Measurements from ENCODE around the gene TRPM6. TPM values are rescaled to one million over a fixed set of nuclear protein-coding genes. Genes with fewer than 3 reads are reported as not detected.

The TRPM6 gene
- total and polyA plus RNA-seq, 2 experiments from 2014 or later: 0.23 to 0.87 TPM

- H2AFZ ChIP-seq: no peak overlapping the region
- Mint-ChIP-seq H3K4me1 (no peaks in the 10 kb centered on the region), H3K27ac (no peak overlapping the region), H3K4me3 (no peak overlapping the region), H3K36me3 (ENCODE audit: low read depth) (no peaks in the 10 kb centered on the region), H3K27me3 (ENCODE audit: insufficient read depth, low read depth, poor library complexity) (no peaks in the 10 kb centered on the region), H3K9me3 (no peaks in the 10 kb centered on the region)
- H3K4me2 ChIP-seq: no peak overlapping the region
- no peaks in the 10 kb centered on the region for H3K79me2 ChIP-seq (replicated peaks; ENCODE audit: insufficient read depth)
- H3K36me3 ChIP-seq (ENCODE audit: insufficient read depth): no peaks in the 10 kb centered on the region
- no peaks in the 10 kb centered on the region for H3F3A ChIP-seq (replicated peaks; ENCODE audit: low read depth)
- no peak for ATAC-seq
- no peaks in the 10 kb centered on the region for H3K27me3 ChIP-seq (ENCODE audit: insufficient read depth)
- no peaks in the 10 kb centered on the region for H3K4me1 ChIP-seq (ENCODE audit: insufficient read depth)
- no peak overlapping the region for H3K4me3 ChIP-seq
- H3K27ac ChIP-seq (ENCODE audit: low read depth): no peak overlapping the region
- H4K20me1 ChIP-seq (replicated peaks; ENCODE audit: insufficient read depth): no peaks in the 10 kb centered on the region
- DNase-seq (ENCODE audit: low spot score): no peak
- no peaks in the 10 kb centered on the region for H3K9me2 ChIP-seq (ENCODE audit: insufficient read depth)
- TF ChIP-seq CTCF (conservative IDR thresholded peaks at IDR 0.05; ENCODE audit: low read depth in 2 of 2) (no peak), EZH2 (IDR thresholded peaks at IDR 0.05; ENCODE audit: low read depth, unreplicated experiment) (no peak), ZNF114 (CRISPR knock-in tag; IDR thresholded peaks at IDR 0.05) (no peak), POLR2AphosphoS5 (IDR thresholded peaks at IDR 0.05; ENCODE audit: low read depth) (no peak), ETS1 (IDR thresholded peaks at IDR 0.05) (no peak), CREB1 (CRISPR knock-in tag; IDR thresholded peaks at IDR 0.05; ENCODE audit: low read depth) (no peak)
These were observed 69.9 kb downstream of the TRPM6 start for GRCh38 chr9:74817816-74818215.

DNA sequence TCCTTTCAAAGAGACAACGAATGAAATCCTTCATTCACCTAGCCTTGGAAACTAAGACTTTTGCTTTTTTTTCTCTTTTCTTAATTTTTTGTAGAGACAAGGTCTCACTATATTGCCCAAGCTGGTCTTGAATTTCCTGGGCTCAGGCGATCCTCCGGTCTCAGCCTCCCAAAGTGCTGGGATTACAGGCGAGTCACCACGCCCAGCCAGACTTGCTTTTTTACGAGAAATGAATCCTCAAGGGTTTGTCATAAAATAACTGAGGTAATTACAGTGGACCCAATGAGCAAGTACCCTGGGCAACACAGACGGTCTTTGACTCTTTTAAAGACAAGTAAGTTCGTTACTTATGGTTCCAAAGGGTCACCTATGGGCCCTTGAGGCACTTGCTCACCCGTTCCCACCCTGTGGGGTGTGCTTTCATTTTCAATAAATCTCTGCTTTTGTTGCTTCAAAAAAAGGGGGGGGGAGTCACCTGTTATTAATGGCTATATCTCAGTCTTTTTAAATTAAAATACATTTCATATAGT, 70.4 kb downstream of the TRPM6 start:
- Histone ChIP-seq H3F3A (replicated peaks; ENCODE audit: low read depth) (no peaks in the 10 kb centered on the region), H3K79me2 (replicated peaks; ENCODE audit: insufficient read depth) (no peaks in the 10 kb centered on the region), H3K36me3 (ENCODE audit: insufficient read depth) (no peaks in the 10 kb centered on the region), H2AFZ (no peak overlapping the region), H3K4me3 (no peak overlapping the region), H3K27me3 (ENCODE audit: insufficient read depth) (no peaks in the 10 kb centered on the region), H3K4me1 (ENCODE audit: insufficient read depth) (no peaks in the 10 kb centered on the region), H4K20me1 (replicated peaks; ENCODE audit: insufficient read depth) (no peaks in the 10 kb centered on the region), H3K4me2 (no peak overlapping the region), H3K27ac (ENCODE audit: low read depth) (no peak overlapping the region), H3K9me2 (ENCODE audit: insufficient read depth) (no peaks in the 10 kb centered on the region)
- H3K4me1 Mint-ChIP-seq: no peaks in the 10 kb centered on the region
- H3K9me3 Mint-ChIP-seq: no peaks in the 10 kb centered on the region
- DNase-seq (ENCODE audit: low spot score): no peak
- no peak overlapping the region for H3K27ac Mint-ChIP-seq
- no peak for ATAC-seq
- no peaks in the 10 kb centered on the region for H3K36me3 Mint-ChIP-seq (ENCODE audit: low read depth)
- H3K4me3 Mint-ChIP-seq: no peak overlapping the region
- no peaks in the 10 kb centered on the region for H3K27me3 Mint-ChIP-seq (ENCODE audit: insufficient read depth, low read depth, poor library complexity)
- TF ChIP-seq EZH2 (IDR thresholded peaks at IDR 0.05; ENCODE audit: low read depth, unreplicated experiment) (no peak), ZNF462 (CRISPR knock-in tag; IDR thresholded peaks at IDR 0.05) (no peak), ZNF114 (CRISPR knock-in tag; IDR thresholded peaks at IDR 0.05) (no peak), ETS1 (IDR thresholded peaks at IDR 0.05) (no peak), CREB1 (CRISPR knock-in tag; IDR thresholded peaks at IDR 0.05; ENCODE audit: low read depth) (no peak), STAT1 (IDR thresholded peaks at IDR 0.05; ENCODE audit: unreplicated experiment) (no peak), NANOG (IDR thresholded peaks at IDR 0.05; ENCODE audit: borderline replicate concordance) (no peak), ZNF331 (CRISPR knock-in tag; IDR thresholded peaks at IDR 0.05; ENCODE audit: low read depth) (no peak), EZH2phosphoT487 (IDR thresholded peaks at IDR 0.05; ENCODE audit: unreplicated experiment) (no peak), JUNB (IDR thresholded peaks at IDR 0.05; ENCODE audit: unreplicated experiment) (no peak)
